Neural crest cell (in vitro differentiated cells): ENCODE measurements around the gene ANKRD23. TPM values are rescaled to one million over a fixed set of nuclear protein-coding genes. Genes with fewer than 3 reads are reported as not detected.

Source experiments
- DNase-seq: peaks from one replicate; pipeline ENCODE4 v3.0.0; 2021; ENCODE audit warnings: low read depth, mixed read lengths, low spot score
- H3K27ac Mint-ChIP-seq: one replicate; pipeline ENCODE4 v1.8.0; 2021; ENCODE audit warnings: mild to moderate bottlenecking, mixed read lengths; ENCODE audit not compliant: unreplicated experiment
- H3K27me3 Mint-ChIP-seq: 2 replicates; pipeline ENCODE4 v1.8.0; 2021; ENCODE audit warnings: low read depth, mild to moderate bottlenecking, mixed read lengths
- H3K36me3 Mint-ChIP-seq: 2 replicates; pipeline ENCODE4 v1.8.0; 2021; ENCODE audit warnings: low read depth, mild to moderate bottlenecking, mixed read lengths
- H3K4me1 Mint-ChIP-seq: 2 replicates; pipeline ENCODE4 v1.8.0; 2021; ENCODE audit warnings: mixed read lengths
- H3K4me3 Mint-ChIP-seq: one replicate; pipeline ENCODE4 v1.8.0; 2021; ENCODE audit warnings: mild to moderate bottlenecking, mixed read lengths
- H3K9me3 Mint-ChIP-seq: 2 replicates; pipeline ENCODE4 v1.8.0; 2021; ENCODE audit warnings: mixed read lengths
- total RNA-seq: library from RNA; stranded (reverse); gene quantifications from 2 replicates; pipeline ENCODE4 v1.2.1, GENCODE V29; 2021
- TF ChIP-seq, protein P1 (sequence below): fragments of 200-600 bp; sonication (generic); conservative IDR thresholded peaks from 2 replicates; pipeline ENCODE4 v1.5.0; 2021; ENCODE audit warnings: antibody characterized with exemption, mild to moderate bottlenecking

ANKRD23 gene
- total RNA-seq, 1 donor from 2014 or later, result 11.4 TPM

DNA sequence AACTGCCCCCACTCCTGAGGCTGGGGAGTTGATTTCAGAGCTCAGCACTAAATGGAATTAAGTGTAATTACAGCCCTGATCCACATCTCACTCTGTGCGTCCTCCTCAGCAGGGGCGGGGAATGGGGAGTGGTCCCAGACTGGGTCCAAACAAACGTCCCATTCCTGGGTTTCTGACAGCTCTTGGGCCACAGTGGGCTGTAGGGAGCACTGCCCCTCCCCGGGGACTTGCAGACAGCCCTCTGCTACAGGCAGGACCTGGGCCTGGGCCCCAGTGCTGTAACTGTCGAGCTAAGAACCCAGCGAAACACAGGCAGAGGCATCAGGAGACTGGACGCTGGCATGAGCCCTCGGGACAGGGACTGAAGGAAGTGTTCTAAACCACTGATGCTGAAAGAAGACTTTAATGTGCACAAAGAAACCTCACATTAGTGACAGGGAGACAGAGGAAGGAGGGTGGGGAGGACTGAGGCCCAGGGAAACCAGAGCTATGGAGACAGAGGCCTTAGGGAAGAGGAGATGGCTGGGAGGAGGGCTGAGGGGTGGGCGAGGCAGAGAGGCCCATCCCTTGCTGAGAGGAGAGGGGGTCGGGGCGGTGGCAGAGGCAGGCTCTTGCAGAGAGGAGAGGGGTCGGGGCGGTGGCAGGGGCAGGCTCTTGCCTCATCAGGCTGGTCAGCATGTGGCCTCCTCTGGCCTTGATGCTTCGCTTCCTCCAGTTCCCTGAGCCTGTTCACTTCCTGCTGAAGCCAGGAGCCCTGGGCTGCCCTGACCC lies 31.9 kb upstream of the ANKRD23 start:
- Mint-ChIP-seq H3K4me1 (peaks cover 62% of the 10 kb centered on the region), H3K36me3 (no peaks in the 10 kb centered on the region), H3K27me3 (no peaks in the 10 kb centered on the region), H3K4me3 (peak overlapping the region; percentile 71), H3K9me3 (no peaks in the 10 kb centered on the region), H3K27ac (peak overlapping the region; percentile 65)
- TF ChIP-seq, protein P1, sequence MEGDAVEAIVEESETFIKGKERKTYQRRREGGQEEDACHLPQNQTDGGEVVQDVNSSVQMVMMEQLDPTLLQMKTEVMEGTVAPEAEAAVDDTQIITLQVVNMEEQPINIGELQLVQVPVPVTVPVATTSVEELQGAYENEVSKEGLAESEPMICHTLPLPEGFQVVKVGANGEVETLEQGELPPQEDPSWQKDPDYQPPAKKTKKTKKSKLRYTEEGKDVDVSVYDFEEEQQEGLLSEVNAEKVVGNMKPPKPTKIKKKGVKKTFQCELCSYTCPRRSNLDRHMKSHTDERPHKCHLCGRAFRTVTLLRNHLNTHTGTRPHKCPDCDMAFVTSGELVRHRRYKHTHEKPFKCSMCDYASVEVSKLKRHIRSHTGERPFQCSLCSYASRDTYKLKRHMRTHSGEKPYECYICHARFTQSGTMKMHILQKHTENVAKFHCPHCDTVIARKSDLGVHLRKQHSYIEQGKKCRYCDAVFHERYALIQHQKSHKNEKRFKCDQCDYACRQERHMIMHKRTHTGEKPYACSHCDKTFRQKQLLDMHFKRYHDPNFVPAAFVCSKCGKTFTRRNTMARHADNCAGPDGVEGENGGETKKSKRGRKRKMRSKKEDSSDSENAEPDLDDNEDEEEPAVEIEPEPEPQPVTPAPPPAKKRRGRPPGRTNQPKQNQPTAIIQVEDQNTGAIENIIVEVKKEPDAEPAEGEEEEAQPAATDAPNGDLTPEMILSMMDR, result peak; percentile 38
- peak; percentile 46 for DNase-seq

DNA sequence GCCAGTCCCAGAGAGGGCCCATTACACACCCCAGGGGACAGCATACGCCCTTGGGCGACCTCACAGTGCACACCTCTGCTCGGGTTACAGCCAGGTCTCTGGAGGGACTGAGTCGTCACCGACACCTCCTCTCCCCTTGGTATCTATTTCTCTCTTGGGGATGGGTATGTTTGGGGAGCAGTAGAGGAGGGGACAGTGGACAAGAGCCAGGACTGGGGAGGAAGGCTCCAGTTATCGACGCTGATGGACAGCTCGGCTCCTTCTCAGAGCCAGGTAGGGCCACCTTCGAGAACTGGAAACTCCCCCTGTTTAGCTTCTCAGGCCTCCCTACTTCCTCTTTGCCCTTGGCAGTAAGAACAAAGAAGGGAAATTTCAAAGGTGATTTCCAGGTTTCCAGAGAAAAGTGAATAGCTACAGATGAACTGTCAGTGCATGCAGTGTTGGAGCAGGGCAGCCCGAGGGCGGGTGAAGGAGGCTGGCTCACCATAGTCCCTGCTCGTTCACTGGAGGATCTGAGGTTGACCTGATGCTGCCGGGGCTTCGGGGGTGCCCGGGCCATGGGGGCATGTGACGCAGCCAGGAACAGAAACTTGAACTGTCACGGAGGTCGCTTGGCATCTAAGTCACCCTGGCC lies 30.5 kb upstream of the ANKRD23 start:
- TF ChIP-seq, protein P1, result no peak
- Mint-ChIP-seq H3K4me3 (peak overlapping the region; percentile 71), H3K4me1 (peaks cover 58% of the 10 kb centered on the region), H3K9me3 (no peaks in the 10 kb centered on the region), H3K27ac (peak overlapping the region; percentile 65), H3K36me3 (no peaks in the 10 kb centered on the region), H3K27me3 (no peaks in the 10 kb centered on the region)
- DNase-seq, result no peak

DNA sequence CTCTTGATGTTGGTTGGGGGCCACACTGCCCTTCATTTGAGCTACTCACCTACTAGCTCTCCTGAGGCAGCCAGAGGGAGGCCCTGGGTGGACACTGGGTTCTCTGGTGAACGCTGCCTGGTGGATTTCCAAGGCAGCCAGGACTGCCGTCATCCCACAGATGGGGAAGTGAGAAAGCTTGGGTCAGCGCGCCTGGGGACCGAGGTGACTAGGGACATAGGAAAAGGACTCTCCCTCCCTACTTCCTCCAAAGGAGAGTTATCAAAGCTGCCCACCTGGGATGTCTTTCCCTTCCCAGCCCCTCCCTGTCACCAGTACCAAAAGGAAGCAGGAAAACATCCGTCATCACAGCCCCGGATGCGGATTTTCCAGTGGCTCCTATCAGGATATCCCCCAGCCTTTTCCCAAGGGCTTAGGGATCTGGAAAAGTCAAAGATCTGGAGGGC lies 29.9 kb upstream of the ANKRD23 start:
- Mint-ChIP-seq H3K4me1 (peaks cover 55% of the 10 kb centered on the region), H3K27me3 (no peaks in the 10 kb centered on the region), H3K36me3 (no peaks in the 10 kb centered on the region), H3K4me3 (peak overlapping the region; percentile 71), H3K9me3 (no peaks in the 10 kb centered on the region), H3K27ac (no peak overlapping the region)
- TF ChIP-seq, protein P1, result no peak
- no peak for DNase-seq

DNA sequence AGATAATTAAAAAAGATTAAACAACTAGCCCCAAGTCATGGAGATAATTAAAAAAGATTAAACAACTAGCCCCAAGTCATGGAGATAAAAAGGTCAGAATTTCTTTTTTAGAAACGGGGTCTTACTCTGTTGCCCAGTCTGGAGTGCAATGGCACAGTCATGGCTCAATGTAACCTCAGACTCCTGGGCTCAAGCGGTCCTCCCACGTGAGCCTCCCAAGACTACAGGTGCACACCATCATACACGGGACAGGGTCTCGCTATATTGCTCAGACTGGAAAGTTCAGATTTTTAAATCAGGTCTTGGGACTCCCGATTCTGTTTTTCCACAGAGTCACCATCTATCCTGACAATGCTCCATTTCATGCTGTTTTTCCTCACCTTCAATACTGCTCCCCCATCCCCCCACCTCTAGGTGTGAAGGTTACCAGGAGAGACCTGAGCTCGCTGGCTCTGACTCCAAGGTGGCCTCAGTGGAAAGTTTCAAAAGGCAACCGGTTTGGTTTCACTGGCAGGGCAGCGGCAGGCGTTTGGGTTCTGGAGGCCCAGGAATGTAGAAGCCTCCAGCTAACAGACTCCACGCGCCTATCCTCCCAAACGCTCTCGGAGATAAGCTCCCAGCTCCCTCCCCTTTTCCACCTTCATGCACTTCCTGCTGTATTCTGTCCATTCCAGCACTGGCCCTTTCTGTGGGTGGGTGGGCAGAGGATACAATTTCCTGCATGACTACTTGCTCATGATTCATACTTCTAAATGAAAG lies 28.9 kb upstream of the ANKRD23 start:
- no peak for DNase-seq
- H3K27me3 Mint-ChIP-seq, result no peaks in the 10 kb centered on the region
- peaks cover 55% of the 10 kb centered on the region for H3K4me1 Mint-ChIP-seq
- H3K36me3 Mint-ChIP-seq, result no peaks in the 10 kb centered on the region
- H3K4me3 Mint-ChIP-seq, result peak overlapping the region; percentile 71
- no peaks in the 10 kb centered on the region for H3K9me3 Mint-ChIP-seq
- TF ChIP-seq, protein P1, result no peak
- no peak overlapping the region for H3K27ac Mint-ChIP-seq

DNA sequence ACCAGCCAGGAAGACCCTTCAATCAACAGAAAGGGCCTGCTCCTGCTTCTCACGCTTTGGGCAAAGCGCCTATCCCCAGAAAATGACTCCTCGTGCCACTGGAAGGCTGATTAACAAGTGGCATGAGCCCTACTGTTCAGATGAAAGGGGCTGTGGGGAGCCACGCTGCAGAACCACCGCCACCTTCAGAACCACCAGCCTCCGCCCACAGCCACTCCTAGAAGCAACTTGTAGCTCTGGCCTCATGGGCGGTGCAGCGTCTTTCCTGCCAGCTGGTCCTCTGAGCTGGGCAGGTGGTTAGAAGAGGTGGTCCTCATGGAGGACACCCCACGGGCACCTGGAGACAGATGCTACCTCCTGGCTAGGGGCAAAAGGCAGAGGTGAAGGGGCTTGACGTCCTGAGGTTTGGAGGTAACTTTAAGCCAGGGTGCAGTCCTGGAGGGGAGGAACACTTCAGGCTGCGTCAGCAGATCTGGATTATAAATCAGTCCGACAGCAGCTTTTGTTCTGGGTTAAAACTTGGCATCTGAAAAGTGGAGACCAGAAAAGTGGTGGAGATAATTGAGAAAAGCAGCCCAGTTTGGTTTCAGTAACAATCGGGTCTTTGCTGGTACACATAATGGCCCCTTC lies 26.9 kb upstream of the ANKRD23 start:
- DNase-seq, result no peak
- H3K9me3 Mint-ChIP-seq, result no peaks in the 10 kb centered on the region
- H3K27ac Mint-ChIP-seq, result peak overlapping the region; percentile 19
- H3K4me3 Mint-ChIP-seq, result peak overlapping the region; percentile 93
- H3K27me3 Mint-ChIP-seq, result no peaks in the 10 kb centered on the region
- no peaks in the 10 kb centered on the region for H3K36me3 Mint-ChIP-seq
- peaks cover 54% of the 10 kb centered on the region for H3K4me1 Mint-ChIP-seq
- TF ChIP-seq, protein P1, result no peak
